Measurements from ENCODE around the gene ZBP1. TPM values are rescaled to one million over a fixed set of nuclear protein-coding genes. Genes with fewer than 3 reads are reported as not detected.

Gene ZBP1
- total RNA-seq, 3 donors from 2014 or later (not counting 1 experiment from before 2014, with no cell fraction given), result 95.4 to 99.7 (median 97.8) TPM

DNA sequence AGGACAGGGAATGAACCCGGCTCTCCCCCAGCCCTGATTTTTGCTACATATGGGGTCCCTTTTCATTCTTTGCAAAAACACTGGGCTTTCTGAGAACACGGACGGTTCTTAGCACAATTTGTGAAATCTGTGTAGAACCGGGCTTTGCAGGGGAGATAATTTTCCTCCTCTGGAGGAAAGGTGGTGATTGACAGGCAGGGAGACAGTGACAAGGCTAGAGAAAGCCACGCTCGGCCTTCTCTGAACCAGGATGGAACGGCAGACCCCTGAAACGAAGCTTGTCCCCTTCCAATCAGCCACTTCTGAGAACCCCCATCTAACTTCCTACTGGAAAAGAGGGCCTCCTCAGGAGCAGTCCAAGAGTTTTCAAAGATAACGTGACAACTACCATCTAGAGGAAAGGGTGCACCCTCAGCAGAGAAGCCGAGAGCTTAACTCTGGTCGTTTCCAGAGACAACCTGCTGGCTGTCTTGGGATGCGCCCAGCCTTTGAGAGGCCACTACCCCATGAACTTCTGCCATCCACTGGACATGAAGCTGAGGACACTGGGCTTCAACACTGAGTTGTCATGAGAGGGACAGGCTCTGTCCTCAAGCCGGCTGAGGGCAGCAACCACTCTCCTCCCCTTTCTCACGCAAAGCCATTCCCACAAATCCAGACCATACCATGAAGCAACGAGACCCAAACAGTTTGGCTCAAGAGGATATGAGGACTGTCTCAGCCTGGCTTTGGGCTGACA, 28.8 kb upstream of the ZBP1 start:
- Mint-ChIP-seq H3K9me3 (peaks cover 0 to 6% of the 10 kb centered on the region in 2 donors), H3K4me1 (no peaks in the 10 kb centered on the region), H3K27ac (no peak overlapping the region), H3K36me3 (no peaks in the 10 kb centered on the region), H3K27me3 (ENCODE audit: low read depth in 2 of 2) (peaks cover 6 to 31% of the 10 kb centered on the region in 2 donors), H3K4me3 (no peak overlapping the region)
- H3K27me3 ChIP-seq (ENCODE audit: control insufficient read depth, insufficient read depth, low read length), result no peaks in the 10 kb centered on the region
- H3K36me3 ChIP-seq (ENCODE audit: control insufficient read depth, insufficient read depth, low read length), result no peaks in the 10 kb centered on the region
- intact Hi-C loops (cut with micrococcal nuclease), result no loop called here
- ATAC-seq, result no peak
- no peak overlapping the region for H3K27ac ChIP-seq (ENCODE audit: low read length)
- 93% methylated on average over 15 of the region's 15 CpGs for WGBS (ENCODE audit: insufficient coverage)
- H3K4me1 ChIP-seq (ENCODE audit: control insufficient read depth, insufficient read depth, low read length), result peaks cover 2% of the 10 kb centered on the region
- TF ChIP-seq, protein P1, sequence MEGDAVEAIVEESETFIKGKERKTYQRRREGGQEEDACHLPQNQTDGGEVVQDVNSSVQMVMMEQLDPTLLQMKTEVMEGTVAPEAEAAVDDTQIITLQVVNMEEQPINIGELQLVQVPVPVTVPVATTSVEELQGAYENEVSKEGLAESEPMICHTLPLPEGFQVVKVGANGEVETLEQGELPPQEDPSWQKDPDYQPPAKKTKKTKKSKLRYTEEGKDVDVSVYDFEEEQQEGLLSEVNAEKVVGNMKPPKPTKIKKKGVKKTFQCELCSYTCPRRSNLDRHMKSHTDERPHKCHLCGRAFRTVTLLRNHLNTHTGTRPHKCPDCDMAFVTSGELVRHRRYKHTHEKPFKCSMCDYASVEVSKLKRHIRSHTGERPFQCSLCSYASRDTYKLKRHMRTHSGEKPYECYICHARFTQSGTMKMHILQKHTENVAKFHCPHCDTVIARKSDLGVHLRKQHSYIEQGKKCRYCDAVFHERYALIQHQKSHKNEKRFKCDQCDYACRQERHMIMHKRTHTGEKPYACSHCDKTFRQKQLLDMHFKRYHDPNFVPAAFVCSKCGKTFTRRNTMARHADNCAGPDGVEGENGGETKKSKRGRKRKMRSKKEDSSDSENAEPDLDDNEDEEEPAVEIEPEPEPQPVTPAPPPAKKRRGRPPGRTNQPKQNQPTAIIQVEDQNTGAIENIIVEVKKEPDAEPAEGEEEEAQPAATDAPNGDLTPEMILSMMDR (IDR thresholded peaks at IDR 0.05), result no peak
- peaks cover 5% of the 10 kb centered on the region for H3K9me3 ChIP-seq (ENCODE audit: control insufficient read depth, insufficient read depth, low read length)
- no peak for DNase-seq
- no peak overlapping the region for H3K4me3 ChIP-seq (ENCODE audit: low read length)

DNA sequence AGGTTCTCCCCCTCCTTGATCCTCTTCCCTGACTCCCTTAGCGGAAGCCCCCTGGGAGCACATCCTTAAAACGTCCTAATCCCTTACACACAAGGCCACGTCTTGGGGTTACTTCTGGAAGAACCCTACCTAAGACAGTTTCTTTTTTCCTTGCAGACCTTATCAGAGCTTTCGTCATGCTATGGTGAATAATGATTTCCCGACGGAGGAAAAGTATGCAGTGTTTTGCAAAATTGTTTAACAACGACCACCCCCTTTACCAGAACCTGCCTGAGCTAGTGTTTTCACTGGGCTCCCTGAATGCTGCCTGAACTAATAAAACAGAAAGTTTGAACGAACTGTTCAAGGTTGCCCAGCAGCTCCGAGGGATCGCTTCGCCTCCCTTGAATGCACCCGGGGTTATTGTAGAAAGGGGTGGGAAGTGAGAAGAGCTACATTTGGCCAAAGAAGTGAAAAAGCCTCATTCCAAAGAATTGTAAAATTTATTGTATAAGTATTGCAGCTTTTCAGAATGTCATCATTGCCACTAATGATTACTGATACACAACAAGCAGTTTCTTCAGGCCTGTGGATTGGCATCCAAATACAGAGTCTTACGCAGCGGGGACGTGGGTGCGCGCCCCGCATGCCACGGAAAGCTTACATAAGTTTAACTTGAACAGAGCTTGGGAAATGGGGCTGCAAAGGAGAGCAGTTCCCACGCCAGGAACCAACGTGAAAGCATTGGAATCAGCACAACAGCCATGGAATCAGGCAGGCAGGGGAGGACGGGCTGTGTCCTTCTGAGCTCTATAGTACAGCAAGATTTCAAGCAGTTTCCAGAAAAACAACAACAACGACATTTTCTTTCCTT, 27.9 kb upstream of the ZBP1 start:
- Histone ChIP-seq H3K4me3 (ENCODE audit: low read length) (no peak overlapping the region), H3K27ac (ENCODE audit: low read length) (no peak overlapping the region), H3K9me3 (ENCODE audit: control insufficient read depth, insufficient read depth, low read length) (peaks cover 5% of the 10 kb centered on the region), H3K27me3 (ENCODE audit: control insufficient read depth, insufficient read depth, low read length) (no peaks in the 10 kb centered on the region), H3K4me1 (ENCODE audit: control insufficient read depth, insufficient read depth, low read length) (no peaks in the 10 kb centered on the region), H3K36me3 (ENCODE audit: control insufficient read depth, insufficient read depth, low read length) (no peaks in the 10 kb centered on the region)
- H3K27ac Mint-ChIP-seq, result no peak overlapping the region
- peaks cover 0 to 8% of the 10 kb centered on the region in 2 donors for H3K9me3 Mint-ChIP-seq
- TF ChIP-seq, protein P1 (IDR thresholded peaks at IDR 0.05), result no peak
- no peaks in the 10 kb centered on the region for H3K36me3 Mint-ChIP-seq
- no peak for ATAC-seq
- no peaks in the 10 kb centered on the region for H3K4me1 Mint-ChIP-seq
- DNase-seq, result no peak
- intact Hi-C loops (cut with micrococcal nuclease), result no loop called here
- WGBS (ENCODE audit: insufficient coverage), result 92% methylated on average over 23 of the region's 23 CpGs
- peaks cover 6 to 31% of the 10 kb centered on the region in 2 donors for H3K27me3 Mint-ChIP-seq (ENCODE audit: low read depth in 2 of 2)
- H3K4me3 Mint-ChIP-seq, result no peak overlapping the region

DNA sequence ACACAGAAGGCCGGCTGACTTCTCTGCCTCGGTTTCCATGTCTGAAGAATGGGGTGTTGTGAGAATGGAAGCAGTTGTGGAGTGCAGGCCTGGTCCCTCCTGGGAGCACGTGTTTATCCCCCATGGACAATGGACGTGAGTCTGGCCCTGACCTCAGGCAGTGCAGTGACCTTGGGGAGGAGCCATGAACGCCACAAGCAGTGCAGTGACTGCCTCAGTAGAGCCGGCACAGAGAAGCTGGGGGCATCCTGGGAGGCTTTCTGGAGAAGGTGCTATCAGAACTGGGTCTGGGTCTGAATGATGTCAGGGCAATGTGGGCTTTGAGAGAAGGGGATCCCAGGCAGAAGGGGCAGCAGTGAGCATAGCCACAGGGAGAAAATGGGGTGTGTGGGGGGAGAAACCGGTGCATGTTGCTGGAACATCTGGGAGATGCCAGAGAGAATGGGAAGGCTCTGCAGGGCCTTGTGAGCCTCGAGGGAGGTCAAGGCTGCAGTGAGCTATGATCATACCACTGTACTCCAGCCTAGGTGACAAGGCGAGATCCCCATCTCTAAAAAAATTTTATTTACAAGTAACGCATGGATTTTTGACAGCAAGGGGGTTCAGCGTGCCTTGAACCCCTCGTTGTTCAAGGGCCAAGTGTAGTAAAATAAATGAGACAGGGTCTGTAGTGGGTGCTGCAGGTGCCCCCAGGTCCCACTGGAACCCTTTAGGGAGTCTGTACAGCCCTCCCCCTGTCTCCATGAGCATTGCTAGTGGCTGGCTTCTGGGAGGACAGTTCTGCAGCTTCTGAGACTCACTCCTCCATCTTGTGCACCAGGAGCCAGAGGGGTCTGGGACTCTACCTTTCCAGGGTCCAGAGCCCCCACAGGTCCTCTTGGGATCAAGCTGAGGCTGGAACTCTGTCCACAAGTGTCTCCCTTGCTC, 27.0 kb upstream of the ZBP1 start:
- Mint-ChIP-seq H3K4me3 (no peak overlapping the region), H3K4me1 (no peaks in the 10 kb centered on the region), H3K27me3 (ENCODE audit: low read depth in 2 of 2) (peaks cover 6 to 31% of the 10 kb centered on the region in 2 donors), H3K9me3 (peaks cover 0 to 8% of the 10 kb centered on the region in 2 donors), H3K27ac (no peak overlapping the region), H3K36me3 (no peaks in the 10 kb centered on the region)
- H3K27ac ChIP-seq (ENCODE audit: low read length), result no peak overlapping the region
- peaks cover 5% of the 10 kb centered on the region for H3K9me3 ChIP-seq (ENCODE audit: control insufficient read depth, insufficient read depth, low read length)
- TF ChIP-seq, protein P1 (IDR thresholded peaks at IDR 0.05), result no peak
- no peaks in the 10 kb centered on the region for H3K27me3 ChIP-seq (ENCODE audit: control insufficient read depth, insufficient read depth, low read length)
- intact Hi-C loops (cut with micrococcal nuclease), result no loop called here
- no peak for ATAC-seq
- no peak for DNase-seq
- H3K36me3 ChIP-seq (ENCODE audit: control insufficient read depth, insufficient read depth, low read length), result no peaks in the 10 kb centered on the region
- WGBS (ENCODE audit: insufficient coverage), result 86% methylated on average over 11 of the region's 12 CpGs
- no peak overlapping the region for H3K4me3 ChIP-seq (ENCODE audit: low read length)
- no peaks in the 10 kb centered on the region for H3K4me1 ChIP-seq (ENCODE audit: control insufficient read depth, insufficient read depth, low read length)
